ENCODE measurements around the gene EMC6. TPM values are rescaled to one million over a fixed set of nuclear protein-coding genes. Genes with fewer than 3 reads are reported as not detected.
A peak's percentile ranks its signal among the peaks of the same experiment; 100 is the strongest.

Gene EMC6
- total RNA-seq, 1 donor from 2014 or later, result 43.0 TPM

DNA sequence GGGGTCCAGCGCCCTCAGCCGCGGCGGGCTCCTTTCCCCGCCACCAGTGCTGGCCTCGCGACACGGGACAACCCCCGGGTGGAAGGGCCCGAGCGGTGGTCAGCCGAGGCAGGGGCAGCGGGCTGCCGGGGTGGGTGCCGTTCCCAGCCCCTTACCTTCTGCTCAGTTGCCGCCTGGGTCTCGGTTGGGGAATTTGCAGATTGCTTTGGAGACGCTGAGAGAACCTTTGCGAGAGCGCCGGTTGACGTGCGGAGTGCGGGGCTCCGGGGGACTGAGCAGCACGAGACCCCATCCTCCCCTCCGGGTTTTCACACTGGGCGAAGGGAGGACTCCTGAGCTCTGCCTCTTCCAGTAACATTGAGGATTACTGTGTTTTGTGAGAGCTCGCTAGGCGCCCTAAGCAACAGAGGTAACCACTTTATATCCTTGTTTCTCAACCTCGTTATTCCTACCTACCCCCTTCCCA lies 31.7 kb upstream of the EMC6 start:
- DNase-seq (ENCODE audit: low spot score), result peak; percentile 35
- Mint-ChIP-seq H3K27ac (ENCODE audit: unreplicated experiment) (no peak overlapping the region), H3K4me3 (ENCODE audit: unreplicated experiment) (peak overlapping the region; percentile 93), H3K36me3 (ENCODE audit: low read depth, unreplicated experiment) (peaks cover 10% of the 10 kb centered on the region), H3K27me3 (ENCODE audit: unreplicated experiment) (peaks cover 10% of the 10 kb centered on the region), H3K4me1 (ENCODE audit: unreplicated experiment) (peaks cover 14% of the 10 kb centered on the region), H3K9me3 (ENCODE audit: unreplicated experiment) (no peaks in the 10 kb centered on the region)
- TF ChIP-seq CTCF (IDR thresholded peaks at IDR 0.05; ENCODE audit: unreplicated experiment), result no peak

- Mint-ChIP-seq H3K4me3 (ENCODE audit: unreplicated experiment) (peak overlapping the region; percentile 3), H3K9me3 (ENCODE audit: unreplicated experiment) (no peaks in the 10 kb centered on the region), H3K27ac (ENCODE audit: unreplicated experiment) (peak overlapping the region; percentile 12), H3K27me3 (ENCODE audit: unreplicated experiment) (peaks cover 9% of the 10 kb centered on the region), H3K36me3 (ENCODE audit: low read depth, unreplicated experiment) (peaks cover 10% of the 10 kb centered on the region), H3K4me1 (ENCODE audit: unreplicated experiment) (peaks cover 12% of the 10 kb centered on the region)
- TF ChIP-seq CTCF (IDR thresholded peaks at IDR 0.05; ENCODE audit: unreplicated experiment), result no peak
- no peak for DNase-seq (ENCODE audit: low spot score)
Measured at GRCh38 chr17:3639981-3640596, 28.5 kb upstream of the EMC6 start.

DNA sequence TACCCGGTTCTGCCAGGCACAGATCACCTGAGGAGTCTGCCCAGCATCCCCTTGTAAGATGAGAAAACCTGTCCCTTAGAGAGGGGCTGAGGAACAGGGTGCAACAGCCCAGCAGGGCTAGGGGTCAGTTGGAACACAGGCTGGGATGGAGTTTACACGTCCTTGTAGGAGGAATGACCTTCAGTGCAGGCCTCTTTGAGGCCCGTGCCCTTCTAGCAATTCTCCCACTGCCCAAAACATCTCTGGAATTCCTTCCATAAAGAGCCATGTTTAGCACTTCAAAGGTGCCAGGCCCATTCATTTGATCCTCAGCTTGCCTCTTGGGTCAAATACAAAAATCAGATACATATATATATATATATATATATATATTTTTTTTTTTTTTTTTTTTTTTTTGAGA lies 27.6 kb upstream of the EMC6 start:
- Mint-ChIP-seq H3K4me3 (ENCODE audit: unreplicated experiment) (no peak overlapping the region), H3K27me3 (ENCODE audit: unreplicated experiment) (peaks cover 9% of the 10 kb centered on the region), H3K27ac (ENCODE audit: unreplicated experiment) (no peak overlapping the region), H3K36me3 (ENCODE audit: low read depth, unreplicated experiment) (peaks cover 10% of the 10 kb centered on the region), H3K4me1 (ENCODE audit: unreplicated experiment) (peaks cover 12% of the 10 kb centered on the region), H3K9me3 (ENCODE audit: unreplicated experiment) (no peaks in the 10 kb centered on the region)
- DNase-seq (ENCODE audit: low spot score), result no peak
- no peak for TF ChIP-seq CTCF (IDR thresholded peaks at IDR 0.05; ENCODE audit: unreplicated experiment)

DNA sequence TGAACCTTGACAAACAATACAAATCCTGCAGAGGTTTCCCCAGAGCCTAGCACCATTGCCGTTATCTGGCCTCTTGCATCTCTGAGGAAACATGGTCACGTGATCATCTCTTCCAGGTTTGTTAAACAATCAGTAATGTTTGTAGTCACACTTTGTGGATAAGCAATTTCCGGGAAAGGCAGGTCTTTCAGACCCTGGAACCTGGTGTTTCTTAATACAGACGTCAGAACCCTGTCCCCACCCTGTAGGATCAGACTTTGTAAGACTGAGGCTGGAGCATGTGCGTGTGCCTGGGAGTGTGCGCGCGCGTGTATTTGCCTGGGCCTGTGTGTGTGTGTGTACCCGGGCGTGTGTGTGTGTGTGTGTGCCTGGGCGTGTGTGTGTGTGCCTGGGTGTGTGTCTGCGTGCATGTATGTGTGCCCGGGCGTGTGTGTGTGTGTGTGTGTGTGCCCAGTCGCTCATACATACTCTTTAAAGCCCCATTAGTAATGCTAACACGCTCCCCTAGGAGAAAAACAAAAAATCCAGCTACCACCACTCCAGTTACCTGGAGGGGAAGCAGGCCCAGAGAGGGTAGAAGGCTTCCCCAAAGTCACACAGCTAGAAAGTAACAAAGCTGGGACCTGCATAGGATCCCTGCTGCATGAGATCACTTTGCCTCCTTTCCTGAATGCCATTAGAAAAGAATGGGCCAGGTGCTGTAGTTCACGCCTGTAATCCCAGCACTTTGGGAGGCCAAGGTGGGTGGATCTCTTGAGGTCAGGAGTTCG lies 26.7 kb upstream of the EMC6 start:
- Mint-ChIP-seq H3K4me3 (ENCODE audit: unreplicated experiment) (no peak overlapping the region), H3K4me1 (ENCODE audit: unreplicated experiment) (peaks cover 12% of the 10 kb centered on the region), H3K27me3 (ENCODE audit: unreplicated experiment) (peaks cover 9% of the 10 kb centered on the region), H3K27ac (ENCODE audit: unreplicated experiment) (no peak overlapping the region), H3K36me3 (ENCODE audit: low read depth, unreplicated experiment) (peaks cover 10% of the 10 kb centered on the region), H3K9me3 (ENCODE audit: unreplicated experiment) (no peaks in the 10 kb centered on the region)
- no peak for DNase-seq (ENCODE audit: low spot score)
- TF ChIP-seq CTCF (IDR thresholded peaks at IDR 0.05; ENCODE audit: unreplicated experiment), result no peak

DNA sequence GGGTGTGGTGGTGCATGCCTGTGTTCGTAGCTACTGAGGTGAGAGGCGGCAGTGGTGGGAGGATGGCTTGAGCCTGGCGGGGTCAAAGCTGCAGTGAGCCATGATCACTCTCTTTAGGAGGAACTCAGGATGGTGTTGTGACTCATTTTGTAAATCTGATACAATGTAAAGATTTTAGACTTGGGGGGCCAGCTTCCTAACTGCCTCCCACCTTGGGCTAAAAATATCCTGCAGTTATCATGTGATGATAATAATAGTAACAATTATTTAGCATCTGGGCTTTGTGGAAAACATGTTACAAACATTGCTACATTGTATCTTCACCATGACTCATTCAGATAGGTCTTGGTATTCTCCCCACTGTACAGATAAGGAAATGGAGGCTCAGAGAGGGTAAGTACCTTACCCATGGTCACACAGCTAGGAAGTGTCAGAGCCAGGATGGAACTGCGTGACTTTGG lies 24.7 kb upstream of the EMC6 start:
- Mint-ChIP-seq H3K27ac (ENCODE audit: unreplicated experiment) (no peak overlapping the region), H3K4me3 (ENCODE audit: unreplicated experiment) (peak overlapping the region; percentile 56), H3K36me3 (ENCODE audit: low read depth, unreplicated experiment) (peaks cover 21% of the 10 kb centered on the region), H3K9me3 (ENCODE audit: unreplicated experiment) (no peaks in the 10 kb centered on the region), H3K4me1 (ENCODE audit: unreplicated experiment) (peaks cover 10% of the 10 kb centered on the region), H3K27me3 (ENCODE audit: unreplicated experiment) (peaks cover 9% of the 10 kb centered on the region)
- DNase-seq (ENCODE audit: low spot score), result no peak
- no peak for TF ChIP-seq CTCF (IDR thresholded peaks at IDR 0.05; ENCODE audit: unreplicated experiment)

All from endothelial cell (in vitro differentiated cells).